Subcutaneous adipose tissue (tissue), 4 donors: ENCODE measurements around the gene PLAGL2. TPM values are rescaled to one million over a fixed set of nuclear protein-coding genes. Genes with fewer than 3 reads are reported as not detected.

ENCODE experiments used
- total RNA-seq, 4 donors: library from RNA; depleted of rRNA; stranded (reverse); fragments of >200 nt; gene quantifications; one replicate each; pipeline ENCODE4 v1.1.0, GENCODE V29; 2016
- TF ChIP-seq, protein P1 (sequence below): fragments of 450-650 bp; IDR thresholded peaks from one replicate; pipeline ENCODE4 v1.5.1; 2016; ENCODE audit warnings: low read depth, mild to moderate bottlenecking, control low read depth, antibody characterized with exemption, moderate library complexity

PLAGL2 gene
- total RNA-seq, 4 donors from 2014 or later: 2.4 to 4.1 (median 3.2) TPM

- TF ChIP-seq, protein P1, sequence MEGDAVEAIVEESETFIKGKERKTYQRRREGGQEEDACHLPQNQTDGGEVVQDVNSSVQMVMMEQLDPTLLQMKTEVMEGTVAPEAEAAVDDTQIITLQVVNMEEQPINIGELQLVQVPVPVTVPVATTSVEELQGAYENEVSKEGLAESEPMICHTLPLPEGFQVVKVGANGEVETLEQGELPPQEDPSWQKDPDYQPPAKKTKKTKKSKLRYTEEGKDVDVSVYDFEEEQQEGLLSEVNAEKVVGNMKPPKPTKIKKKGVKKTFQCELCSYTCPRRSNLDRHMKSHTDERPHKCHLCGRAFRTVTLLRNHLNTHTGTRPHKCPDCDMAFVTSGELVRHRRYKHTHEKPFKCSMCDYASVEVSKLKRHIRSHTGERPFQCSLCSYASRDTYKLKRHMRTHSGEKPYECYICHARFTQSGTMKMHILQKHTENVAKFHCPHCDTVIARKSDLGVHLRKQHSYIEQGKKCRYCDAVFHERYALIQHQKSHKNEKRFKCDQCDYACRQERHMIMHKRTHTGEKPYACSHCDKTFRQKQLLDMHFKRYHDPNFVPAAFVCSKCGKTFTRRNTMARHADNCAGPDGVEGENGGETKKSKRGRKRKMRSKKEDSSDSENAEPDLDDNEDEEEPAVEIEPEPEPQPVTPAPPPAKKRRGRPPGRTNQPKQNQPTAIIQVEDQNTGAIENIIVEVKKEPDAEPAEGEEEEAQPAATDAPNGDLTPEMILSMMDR: no peak
Measured at GRCh38 chr20:32149566-32150170, 57.9 kb downstream of the PLAGL2 start.

GRCh38 chr20:32144898-32145662 lies 62.5 kb downstream of the PLAGL2 start:
- TF ChIP-seq, protein P1: no peak

GRCh38 chr20:32142991-32143390 lies 64.6 kb downstream of the PLAGL2 start:
- TF ChIP-seq, protein P1: no peak

Other genes with a start within 250 kb of the PLAGL2 start
- not detected for gene XKR7, start 239.6 kb downstream of the PLAGL2 start, total RNA-seq
- gene CCM2L, start 197.3 kb downstream of the PLAGL2 start, total RNA-seq: 10 to 100 TPM in 1 of 4 donors, 1 to 10 TPM in 3; 1.5 to 25.1 (median 4.4) TPM
- gene HCK, start 155.5 kb downstream of the PLAGL2 start, total RNA-seq: 10 to 100 TPM in 3 of 4 donors, 1 to 10 TPM in 1; 10.0 to 63.2 (median 27.4) TPM
- 10 to 100 TPM; 17.2 to 24.8 (median 22.1) TPM for gene TM9SF4, start 98.0 kb downstream of the PLAGL2 start, total RNA-seq
- 10 to 100 TPM; 22.8 to 39.9 (median 31.4) TPM for gene POFUT1, start 137 bp upstream of the PLAGL2 start, total RNA-seq
- 10 to 100 TPM; 17.7 to 23.8 (median 21.2) TPM for gene KIF3B, start 69.9 kb upstream of the PLAGL2 start, total RNA-seq
- 100 to 1,000 TPM in 1 of 4 donors, 10 to 100 TPM in 3; 77.0 to 125 (median 81.6) TPM for gene ASXL1, start 150.6 kb upstream of the PLAGL2 start, total RNA-seq